Measurements from ENCODE around the gene GTF2A1. TPM values are rescaled to one million over a fixed set of nuclear protein-coding genes. Genes with fewer than 3 reads are reported as not detected.
A peak's percentile ranks its signal among the peaks of the same experiment; 100 is the strongest.

The GTF2A1 gene
- total RNA-seq, 2 experiments from 2014 or later, result 35.3 to 46.9 TPM

DNA sequence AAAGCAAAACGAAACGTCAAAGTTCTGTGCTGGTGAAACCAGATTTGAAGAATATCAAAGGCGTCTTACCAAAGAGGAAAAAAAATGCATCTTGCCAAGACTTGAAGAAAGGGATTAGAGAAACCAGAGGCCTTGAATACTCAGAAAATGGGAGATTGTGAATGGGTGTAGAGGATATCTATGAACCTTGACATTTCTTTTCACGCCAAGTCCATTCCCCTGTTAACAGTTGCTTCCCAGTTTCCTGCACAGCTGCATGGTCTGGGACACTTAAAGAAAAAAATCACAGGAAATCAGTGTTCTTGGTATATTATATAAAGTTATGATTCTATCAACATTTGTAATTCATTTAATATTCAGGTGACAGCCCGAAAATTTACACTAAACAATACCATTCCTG, 1.4 kb upstream of the GTF2A1 start:
- DNase-seq, result no peak
- POLR2A ChIA-PET, result no interaction called here
- peak overlapping the region; percentile 99 for H3K27ac Mint-ChIP-seq
- H3K4me1 Mint-ChIP-seq, result peaks cover 31% of the 10 kb centered on the region
- peaks cover 4% of the 10 kb centered on the region for H3K9me3 Mint-ChIP-seq
- peaks cover 10% of the 10 kb centered on the region for H3K36me3 Mint-ChIP-seq (ENCODE audit: low read depth)
- H3K27me3 Mint-ChIP-seq, result no peaks in the 10 kb centered on the region
- H3K4me3 Mint-ChIP-seq, result peak overlapping the region; percentile 92
- CTCF ChIA-PET, result no interaction called here

DNA sequence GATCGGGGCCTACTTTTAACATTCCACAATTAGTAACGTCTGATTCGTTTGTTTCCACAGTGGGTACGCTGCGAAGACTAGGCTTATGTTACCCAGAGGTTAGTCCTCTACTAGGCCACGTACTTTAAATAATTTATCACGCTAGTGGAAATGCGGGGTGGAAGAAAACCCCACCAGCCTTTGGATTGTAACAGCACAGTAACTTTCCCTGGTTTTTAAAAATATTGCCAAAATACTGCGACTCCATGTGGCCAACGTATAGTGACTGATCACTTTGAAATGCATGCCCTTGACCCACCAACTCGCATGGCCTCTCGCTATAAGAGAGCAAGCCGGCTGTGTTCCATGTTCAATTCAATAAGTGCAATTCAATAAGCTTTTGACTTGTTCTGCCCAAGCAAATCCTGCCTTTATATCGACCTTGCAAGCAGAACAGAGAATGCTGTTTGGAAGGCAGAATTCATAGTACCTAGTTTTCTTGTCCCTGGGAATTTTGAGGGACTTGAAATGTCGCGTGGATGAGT, 882 bp upstream of the GTF2A1 start:
- POLR2A ChIA-PET, result no interaction called here
- Mint-ChIP-seq H3K27me3 (no peaks in the 10 kb centered on the region), H3K4me1 (peaks cover 35% of the 10 kb centered on the region), H3K4me3 (peak overlapping the region; percentile 92), H3K27ac (peak overlapping the region; percentile 99), H3K9me3 (peaks cover 4% of the 10 kb centered on the region), H3K36me3 (ENCODE audit: low read depth) (peaks cover 13% of the 10 kb centered on the region)
- DNase-seq, result no peak
- CTCF ChIA-PET, result interaction anchor here (1.1 kb wide), 1 partner anchor 48 kb away, joined by 4 read pairs; no protein-coding TSS in a partner anchor

DNA sequence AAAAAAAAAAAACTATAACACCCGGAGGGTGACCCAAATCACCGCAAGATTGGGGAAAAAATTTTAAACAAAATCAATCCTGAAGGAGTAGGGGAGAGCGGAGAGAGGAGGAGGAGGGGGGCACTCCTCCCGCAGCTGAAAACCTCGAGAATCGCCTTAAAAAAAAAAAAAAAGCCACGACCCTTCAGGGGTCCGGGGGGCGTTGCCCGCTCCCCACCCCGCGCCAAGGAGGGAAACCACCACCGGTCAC, 254 bp downstream of the GTF2A1 start:
- H3K36me3 Mint-ChIP-seq (ENCODE audit: low read depth), result peaks cover 22% of the 10 kb centered on the region
- POLR2A ChIA-PET, result interaction anchor here (1.1 kb wide), 1 partner anchor 54 kb away, joined by 12 read pairs; no protein-coding TSS in a partner anchor
- peaks cover 4% of the 10 kb centered on the region for H3K9me3 Mint-ChIP-seq
- CTCF ChIA-PET, result interaction anchor here (0.6 to 1.1 kb wide), 3 partner anchors 49 to 58 kb away, joined by 3 to 6 read pairs (median 4); no protein-coding TSS in a partner anchor
- peak overlapping the region; percentile 99 for H3K27ac Mint-ChIP-seq
- H3K4me3 Mint-ChIP-seq, result peak overlapping the region; percentile 92
- no peak for DNase-seq
- H3K4me1 Mint-ChIP-seq, result peaks cover 41% of the 10 kb centered on the region
- no peaks in the 10 kb centered on the region for H3K27me3 Mint-ChIP-seq

DNA sequence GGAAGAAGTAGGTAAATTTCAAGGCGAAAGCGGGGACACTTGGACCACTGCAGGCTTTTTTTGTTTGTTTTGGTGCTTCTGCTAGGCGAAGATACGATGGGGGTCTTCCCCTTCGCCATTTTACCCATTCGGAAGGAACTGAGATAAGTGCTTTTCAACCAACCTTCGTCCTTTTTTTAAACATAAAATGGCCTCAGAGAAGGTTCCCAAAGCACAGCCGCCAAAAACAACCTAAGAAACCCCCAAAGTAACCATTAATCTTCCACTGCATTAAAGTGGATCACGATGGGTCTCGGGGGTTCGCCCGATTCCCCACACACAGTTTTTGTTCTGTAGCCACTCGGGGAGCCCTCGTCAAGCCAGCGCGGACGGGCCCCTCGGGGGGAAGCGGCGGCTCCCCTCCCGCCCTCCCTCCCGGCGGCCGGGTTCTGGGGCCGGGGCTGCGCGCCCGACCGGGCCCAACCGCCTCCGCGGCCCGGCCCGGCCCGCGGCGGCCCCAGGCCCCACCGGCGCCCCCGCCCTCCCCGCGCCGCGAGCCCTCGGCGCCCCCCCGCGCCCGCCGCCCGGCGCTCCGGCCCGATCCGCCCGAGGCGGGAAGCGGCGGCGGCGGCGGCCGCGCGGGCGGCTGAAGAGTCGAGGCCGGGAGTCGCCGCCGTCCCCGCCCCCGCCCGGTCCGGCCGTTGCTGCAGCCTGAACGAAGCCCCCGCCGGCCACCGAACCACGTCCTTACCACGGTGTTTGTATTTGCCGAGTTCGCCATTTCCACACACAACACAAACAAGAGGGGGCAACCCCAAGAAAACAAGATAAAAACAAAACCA, 790 bp downstream of the GTF2A1 start:
- peak overlapping the region; percentile 99 for H3K4me3 Mint-ChIP-seq
- H3K4me1 Mint-ChIP-seq, result peaks cover 45% of the 10 kb centered on the region
- CTCF ChIA-PET, result interaction anchor here (0.7 to 1.2 kb wide), 4 partner anchors 44 to 245 kb away, joined by 4 to 6 read pairs (median 4); no protein-coding TSS in a partner anchor

DNA sequence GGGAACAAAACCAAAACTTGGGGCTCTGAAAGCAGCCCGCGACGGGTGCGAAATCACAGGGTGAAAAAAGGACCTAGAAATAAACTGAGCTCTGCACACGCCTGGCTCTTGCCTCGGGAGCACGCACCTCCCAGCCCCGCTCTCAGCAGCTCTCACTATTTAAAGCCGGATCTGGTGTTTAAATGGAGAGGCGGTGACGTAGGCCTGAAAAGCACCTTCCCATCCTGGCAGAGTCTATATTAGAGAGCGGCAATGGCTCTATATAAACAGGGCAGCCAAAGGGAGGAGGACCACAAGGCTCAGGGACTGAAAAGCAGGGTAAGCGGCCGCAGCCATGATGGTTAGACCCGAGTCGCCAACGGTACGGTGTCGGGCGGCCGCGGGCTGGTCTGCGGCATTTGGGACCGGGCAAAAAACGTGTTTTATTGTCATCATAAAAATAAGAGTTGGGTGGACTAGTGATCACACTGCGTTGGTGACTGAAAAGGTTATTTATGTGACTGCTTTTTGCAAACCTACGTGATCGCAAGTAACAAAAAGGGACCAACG, 1.5 kb downstream of the GTF2A1 start:
- Mint-ChIP-seq H3K4me1 (peaks cover 48% of the 10 kb centered on the region), H3K36me3 (ENCODE audit: low read depth) (peaks cover 30% of the 10 kb centered on the region), H3K27ac (peak overlapping the region; percentile 100), H3K4me3 (peak overlapping the region; percentile 99), H3K27me3 (no peaks in the 10 kb centered on the region), H3K9me3 (peaks cover 4% of the 10 kb centered on the region)
- POLR2A ChIA-PET, result interaction anchor here (0.6 to 1.1 kb wide), 2 partner anchors 31 to 49 kb away, joined by 3 to 8 read pairs; no protein-coding TSS in a partner anchor
- CTCF ChIA-PET, result interaction anchor here (0.9 to 1.2 kb wide), 3 partner anchors 44 to 245 kb away, joined by 4 read pairs; no protein-coding TSS in a partner anchor
- DNase-seq, result peak; percentile 92

More for the DNA sequence above, 790 bp downstream of the GTF2A1 start:
- POLR2A ChIA-PET, result interaction anchor here (1.1 kb wide), 1 partner anchor 54 kb away, joined by 12 read pairs; no protein-coding TSS in a partner anchor
- peak; percentile 39 for DNase-seq
- Mint-ChIP-seq H3K27me3 (no peaks in the 10 kb centered on the region), H3K9me3 (peaks cover 4% of the 10 kb centered on the region), H3K36me3 (ENCODE audit: low read depth) (peaks cover 26% of the 10 kb centered on the region), H3K27ac (peak overlapping the region; percentile 100)

DNA sequence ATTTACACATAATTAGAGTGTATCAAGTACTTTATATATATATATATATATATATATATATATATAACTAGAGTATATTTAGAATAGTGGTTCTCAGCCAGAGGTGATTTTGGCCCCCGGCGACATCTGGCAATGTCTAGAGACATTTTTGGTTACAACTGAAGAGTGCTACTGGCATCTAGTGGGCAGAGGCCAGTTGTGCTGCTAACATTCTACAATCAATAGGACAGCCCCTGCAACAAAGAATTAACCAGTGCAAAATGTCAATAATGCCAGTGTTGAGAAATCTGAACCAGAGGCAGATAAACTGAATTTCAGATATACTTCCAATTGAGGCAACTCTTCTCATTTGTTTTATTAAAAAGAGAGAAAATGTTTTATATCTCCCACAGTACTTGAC, 8.9 kb downstream of the GTF2A1 start:
- peak; percentile 53 for DNase-seq
- Mint-ChIP-seq H3K4me3 (no peak overlapping the region), H3K27me3 (no peaks in the 10 kb centered on the region), H3K9me3 (no peaks in the 10 kb centered on the region), H3K4me1 (peaks cover 29% of the 10 kb centered on the region), H3K36me3 (ENCODE audit: low read depth) (peaks cover 69% of the 10 kb centered on the region), H3K27ac (no peak overlapping the region)
- CTCF ChIA-PET, result interaction anchor here (0.7 kb wide), 1 partner anchor 16 kb away, joined by 3 read pairs; no protein-coding TSS in a partner anchor
- POLR2A ChIA-PET, result no interaction called here

DNA sequence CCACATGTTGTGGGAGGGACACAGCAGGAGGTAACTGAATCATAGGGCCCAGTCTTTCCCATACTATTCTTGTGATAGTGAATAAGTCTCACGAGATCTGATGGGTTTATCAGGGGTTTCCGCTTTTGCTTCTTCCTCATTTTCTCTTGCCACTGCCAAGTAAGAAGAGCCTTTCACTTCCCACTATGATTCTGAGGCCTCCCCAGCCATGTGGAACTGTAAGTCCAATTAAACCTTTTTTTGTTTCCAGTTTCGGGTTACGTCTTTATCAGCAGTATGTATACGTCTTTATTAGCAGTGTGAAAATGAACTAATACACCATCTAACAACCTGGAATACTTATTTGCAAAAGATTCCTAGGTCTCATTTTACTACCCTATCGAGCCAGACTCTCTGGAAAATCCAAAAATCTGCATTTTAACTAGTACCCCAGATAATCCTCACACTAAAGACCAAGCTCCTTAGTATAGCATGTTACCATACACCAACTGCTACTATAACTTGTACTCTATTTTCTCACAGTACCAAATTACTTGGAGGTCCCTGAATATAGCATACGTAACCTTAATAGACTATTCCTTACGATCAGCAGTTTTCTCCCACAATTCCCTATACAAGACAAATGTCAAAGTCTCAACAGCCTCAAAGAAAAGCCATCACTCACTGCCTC, 11.5 kb downstream of the GTF2A1 start:
- ChIA-PET POLR2A (no interaction called here), CTCF (interaction anchor here (1.7 kb wide), 1 partner anchor 39 kb away, joined by 4 read pairs; no protein-coding TSS in a partner anchor)
- Mint-ChIP-seq H3K36me3 (ENCODE audit: low read depth) (peaks cover 62% of the 10 kb centered on the region), H3K9me3 (no peaks in the 10 kb centered on the region), H3K27ac (no peak overlapping the region), H3K4me3 (no peak overlapping the region), H3K27me3 (no peaks in the 10 kb centered on the region), H3K4me1 (peaks cover 16% of the 10 kb centered on the region)
- DNase-seq, result no peak

DNA sequence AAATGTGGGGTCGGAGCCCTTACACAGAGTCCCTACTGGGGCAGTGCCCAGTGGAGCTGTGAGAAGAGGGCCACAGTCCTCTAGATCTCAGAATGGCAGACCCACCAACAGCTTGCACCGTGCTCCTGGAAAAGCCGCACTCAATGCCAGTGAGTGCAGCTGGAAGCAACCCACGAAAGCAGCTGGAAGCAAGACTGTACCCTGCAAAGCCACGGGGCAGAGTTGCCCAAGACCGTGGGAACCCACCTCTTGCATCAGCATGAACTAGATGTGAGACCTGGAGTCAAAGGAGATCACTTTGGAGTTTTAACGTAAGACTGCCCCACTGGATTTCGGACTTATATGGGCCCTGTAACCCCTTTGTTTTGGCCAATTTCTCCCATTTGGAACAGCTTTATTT, 12.3 kb downstream of the GTF2A1 start:
- DNase-seq, result no peak
- Mint-ChIP-seq H3K4me1 (peaks cover 16% of the 10 kb centered on the region), H3K27me3 (no peaks in the 10 kb centered on the region), H3K27ac (no peak overlapping the region), H3K9me3 (no peaks in the 10 kb centered on the region), H3K36me3 (ENCODE audit: low read depth) (peaks cover 64% of the 10 kb centered on the region), H3K4me3 (no peak overlapping the region)
- ChIA-PET POLR2A (no interaction called here), CTCF (no interaction called here)

DNA sequence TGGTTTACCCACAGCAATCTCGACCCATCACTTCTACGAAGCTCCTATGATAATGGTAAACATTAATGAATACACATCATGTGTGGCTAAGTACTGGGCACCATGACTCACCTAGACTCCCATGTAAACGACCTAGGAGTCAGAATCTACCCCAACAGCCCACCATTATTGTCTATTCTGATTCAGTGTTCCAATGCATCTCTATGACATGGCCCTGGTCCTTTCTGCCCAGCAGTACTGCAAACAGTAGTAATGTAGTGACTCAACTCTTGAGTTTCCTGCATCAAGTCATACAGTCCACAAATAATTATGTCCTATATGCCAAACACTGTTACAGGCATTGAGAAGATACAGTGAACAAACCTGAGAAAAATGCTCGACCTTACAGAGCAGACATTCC, 14.6 kb downstream of the GTF2A1 start:
- Mint-ChIP-seq H3K4me3 (no peak overlapping the region), H3K9me3 (no peaks in the 10 kb centered on the region), H3K27me3 (no peaks in the 10 kb centered on the region), H3K4me1 (peaks cover 8% of the 10 kb centered on the region), H3K27ac (no peak overlapping the region), H3K36me3 (ENCODE audit: low read depth) (peaks cover 63% of the 10 kb centered on the region)
- DNase-seq, result no peak
- POLR2A ChIA-PET, result no interaction called here
- CTCF ChIA-PET, result no interaction called here

DNA sequence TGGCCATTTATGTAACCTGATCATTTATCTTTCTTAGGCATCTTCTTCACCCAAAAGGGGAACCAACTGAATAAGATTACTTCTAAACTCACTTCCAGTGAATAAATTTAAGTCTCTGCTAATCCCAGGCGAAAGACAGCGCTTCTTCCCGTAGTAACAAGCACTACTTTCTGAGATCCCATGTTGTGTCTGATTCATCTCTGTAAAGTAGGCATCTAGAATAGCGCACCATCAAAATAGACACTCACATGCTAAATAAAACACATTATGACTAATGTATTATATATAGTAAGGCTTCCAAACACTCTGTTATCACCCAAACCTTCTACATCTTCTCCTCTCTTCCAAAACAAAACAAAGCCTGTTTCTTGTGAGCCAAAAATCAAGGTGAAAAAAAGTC, 15.1 kb downstream of the GTF2A1 start:
- no peak overlapping the region for H3K27ac Mint-ChIP-seq
- H3K4me1 Mint-ChIP-seq, result peaks cover 8% of the 10 kb centered on the region
- ChIA-PET CTCF (no interaction called here), POLR2A (no interaction called here)
- no peak for DNase-seq
- peaks cover 60% of the 10 kb centered on the region for H3K36me3 Mint-ChIP-seq (ENCODE audit: low read depth)
- no peaks in the 10 kb centered on the region for H3K9me3 Mint-ChIP-seq
- no peak overlapping the region for H3K4me3 Mint-ChIP-seq
- H3K27me3 Mint-ChIP-seq, result no peaks in the 10 kb centered on the region

DNA sequence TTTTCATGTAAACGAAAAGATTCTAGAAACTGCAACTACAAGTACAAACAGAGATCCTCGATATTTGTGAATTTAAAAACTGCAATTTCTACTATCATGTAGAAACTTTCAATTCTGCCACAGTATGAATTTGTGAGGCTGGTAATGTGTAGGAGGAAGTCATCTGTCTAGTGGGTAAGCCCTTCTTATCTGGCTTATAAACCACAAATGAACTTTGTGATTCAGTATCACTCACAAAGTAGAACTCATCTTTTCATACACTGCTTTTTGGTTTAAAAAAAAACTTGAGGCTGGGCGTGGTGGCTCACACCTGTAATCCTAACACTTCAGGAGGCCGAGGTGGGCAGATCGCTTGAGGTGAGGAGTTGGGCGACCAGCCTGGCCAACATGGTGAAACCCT, 20.7 kb downstream of the GTF2A1 start:
- H3K4me3 Mint-ChIP-seq, result no peak overlapping the region
- POLR2A ChIA-PET, result no interaction called here
- no peak for DNase-seq

DNA sequence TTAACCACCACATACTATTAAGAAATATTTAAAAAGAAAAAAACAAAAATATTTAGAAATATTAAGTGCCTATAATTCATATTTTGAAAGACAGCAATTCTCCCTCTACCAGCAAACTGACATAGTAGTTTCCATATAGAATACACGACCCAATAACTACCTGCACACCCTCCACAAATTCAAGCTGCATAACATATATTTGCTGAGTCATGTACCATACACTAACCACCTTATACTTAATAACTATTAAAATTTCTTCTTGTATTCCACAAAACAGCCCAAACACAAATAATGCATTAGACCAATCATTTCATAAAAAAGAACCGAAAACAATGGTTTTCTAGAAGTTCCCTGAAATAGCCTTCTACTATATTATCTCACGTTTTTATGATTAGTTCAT, 21.7 kb downstream of the GTF2A1 start:
- ChIA-PET CTCF (interaction anchor here (1.1 kb wide), 1 partner anchor 18 kb away, joined by 3 read pairs; no protein-coding TSS in a partner anchor), POLR2A (no interaction called here)
- no peak overlapping the region for H3K4me3 Mint-ChIP-seq
- H3K9me3 Mint-ChIP-seq, result no peaks in the 10 kb centered on the region
- no peaks in the 10 kb centered on the region for H3K27me3 Mint-ChIP-seq
- DNase-seq, result no peak
- no peak overlapping the region for H3K27ac Mint-ChIP-seq
- H3K36me3 Mint-ChIP-seq (ENCODE audit: low read depth), result peaks cover 65% of the 10 kb centered on the region
- peaks cover 28% of the 10 kb centered on the region for H3K4me1 Mint-ChIP-seq

More for the DNA sequence above, 20.7 kb downstream of the GTF2A1 start:
- no peaks in the 10 kb centered on the region for H3K9me3 Mint-ChIP-seq
- peaks cover 61% of the 10 kb centered on the region for H3K36me3 Mint-ChIP-seq (ENCODE audit: low read depth)
- peaks cover 22% of the 10 kb centered on the region for H3K4me1 Mint-ChIP-seq
- CTCF ChIA-PET, result interaction anchor here (1.0 kb wide), 1 partner anchor 13 kb away, joined by 3 read pairs; no protein-coding TSS in a partner anchor
- no peaks in the 10 kb centered on the region for H3K27me3 Mint-ChIP-seq
- peak overlapping the region; percentile 69 for H3K27ac Mint-ChIP-seq
